CD4-positive, alpha-beta T cell treated with Interleukin-15 for 4 hours (primary cell): Measurements from ENCODE around the gene ATP6AP2.
"Not testable (repeated sequence)": the region's sequence is repeated elsewhere in the genome, so short reads cannot be mapped to it uniquely, and the experiment has no call there.

Experiments
- DNase-seq: peaks from one replicate; pipeline ENCODE4 v3.0.0-alpha.2; 2020; ENCODE audit warnings: low spot score

Gene ATP6AP2

DNA sequence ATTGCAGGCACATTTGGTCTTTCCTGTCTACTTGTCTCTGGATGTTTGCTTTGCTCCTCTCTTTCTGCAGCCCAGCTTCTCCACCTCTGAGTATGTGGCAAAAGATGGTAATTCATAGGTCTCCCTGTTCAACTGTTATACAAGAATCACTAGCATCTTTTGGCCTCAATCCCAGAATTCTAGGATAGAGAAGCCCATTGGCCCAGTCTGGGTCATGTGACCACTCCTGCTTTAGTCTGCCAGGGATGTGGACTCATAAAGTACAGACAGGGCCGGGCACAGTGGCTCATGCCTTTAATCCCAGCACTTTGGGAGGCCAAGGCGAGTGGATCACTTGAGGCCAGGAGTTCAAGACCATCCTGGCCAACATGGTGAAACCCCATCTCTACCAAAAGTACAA, 5.4 kb upstream of the ATP6AP2 start:
- not testable (repeated sequence) for DNase-seq

DNA sequence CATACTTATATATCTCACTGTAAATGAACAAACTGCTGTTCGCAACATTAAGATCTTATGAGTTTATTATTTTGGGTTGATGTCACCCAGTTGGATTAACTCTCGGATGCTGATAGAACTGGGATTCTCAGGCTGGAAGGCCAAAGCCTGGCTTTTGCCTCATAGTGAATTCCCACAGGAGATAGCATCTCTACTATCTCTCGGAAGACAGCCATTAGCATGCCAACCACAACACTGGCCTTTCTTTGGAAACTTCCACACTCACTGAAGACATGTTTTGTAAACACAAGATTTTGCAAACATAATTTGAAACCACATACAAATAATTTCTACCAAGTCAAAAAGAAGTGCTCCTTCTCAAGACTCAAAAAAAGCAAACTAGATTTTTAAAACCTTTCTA, 4.5 kb upstream of the ATP6AP2 start:
- no peak for DNase-seq

DNA sequence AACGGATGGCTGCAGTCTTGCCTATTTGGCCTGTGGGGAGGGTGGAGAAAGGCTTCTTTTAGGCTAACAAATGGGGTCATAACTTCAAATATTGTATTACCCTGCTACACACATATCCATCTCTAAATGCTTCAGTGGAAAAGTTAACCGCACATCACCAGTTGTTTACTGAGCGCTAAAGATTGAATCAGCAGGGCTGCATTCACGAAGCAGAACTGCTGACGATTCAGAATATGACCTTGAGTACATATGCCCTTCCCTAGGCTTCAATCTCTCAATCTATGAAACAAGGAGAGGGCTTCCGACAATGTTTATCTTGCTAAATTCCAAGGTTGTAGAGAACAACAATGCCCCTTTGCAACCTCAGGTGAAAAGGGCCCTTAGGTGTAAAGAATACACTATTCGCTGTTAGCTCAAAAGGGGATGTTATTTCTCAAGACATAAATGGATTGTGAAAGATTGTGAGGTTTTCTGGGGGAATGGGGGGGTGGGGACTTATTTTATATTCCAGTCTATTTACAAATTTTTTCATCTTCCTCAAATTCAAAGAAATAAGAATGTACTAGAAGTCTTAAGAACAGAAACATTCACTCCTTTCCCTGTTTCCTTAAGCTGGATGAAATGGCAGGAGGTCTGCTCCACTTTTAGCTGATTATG, 2.6 kb upstream of the ATP6AP2 start:
- no peak for DNase-seq

DNA sequence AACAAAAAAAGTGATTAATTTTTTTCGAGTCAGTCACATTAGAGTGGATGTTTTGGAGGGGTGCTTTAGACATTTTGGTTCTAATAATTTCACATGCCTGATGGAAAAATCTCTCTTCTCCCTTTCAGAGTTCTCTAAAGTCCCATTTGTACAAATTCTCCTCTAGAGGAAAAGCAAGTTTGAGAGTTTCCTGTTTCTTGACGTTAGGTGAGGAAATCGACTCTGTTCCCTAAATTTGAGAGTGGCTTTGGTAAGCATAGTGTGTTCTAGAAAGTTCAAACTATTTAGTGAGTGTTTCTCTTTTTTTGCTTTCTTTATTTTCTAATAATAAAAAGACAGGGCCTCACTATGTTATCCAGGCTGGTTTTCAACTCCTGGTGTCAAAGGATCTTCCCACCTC, 1.6 kb upstream of the ATP6AP2 start:
- no peak for DNase-seq

DNA sequence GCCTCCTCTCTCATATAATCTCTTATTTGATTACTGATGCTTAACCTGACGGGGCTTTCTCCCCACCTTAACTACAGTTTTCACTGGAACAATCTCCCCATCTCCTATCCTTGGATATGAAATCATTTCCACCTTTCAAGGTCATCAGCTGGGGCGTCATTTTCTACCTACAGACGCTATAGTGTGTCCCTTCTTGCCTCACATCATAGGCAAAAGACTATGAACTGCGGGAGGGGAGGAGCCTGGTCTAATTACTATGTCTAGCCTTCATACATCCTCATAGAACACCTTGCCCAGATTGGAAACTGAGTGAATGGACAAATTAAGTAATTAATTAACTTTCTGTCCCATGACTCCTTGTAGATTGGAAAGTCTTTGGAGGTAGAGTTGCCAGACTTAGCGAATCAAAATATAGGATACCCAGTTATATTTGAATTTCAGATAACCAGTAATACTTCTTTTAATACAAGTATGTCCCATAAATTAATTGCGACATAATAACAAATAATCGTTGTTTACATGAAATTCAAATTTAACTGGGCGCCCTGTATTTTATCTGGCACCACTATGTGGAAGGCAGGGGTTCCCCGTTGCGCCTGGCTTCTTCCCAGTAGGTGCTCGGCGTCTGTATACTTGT, 752 bp upstream of the ATP6AP2 start:
- DNase-seq: no peak

DNA sequence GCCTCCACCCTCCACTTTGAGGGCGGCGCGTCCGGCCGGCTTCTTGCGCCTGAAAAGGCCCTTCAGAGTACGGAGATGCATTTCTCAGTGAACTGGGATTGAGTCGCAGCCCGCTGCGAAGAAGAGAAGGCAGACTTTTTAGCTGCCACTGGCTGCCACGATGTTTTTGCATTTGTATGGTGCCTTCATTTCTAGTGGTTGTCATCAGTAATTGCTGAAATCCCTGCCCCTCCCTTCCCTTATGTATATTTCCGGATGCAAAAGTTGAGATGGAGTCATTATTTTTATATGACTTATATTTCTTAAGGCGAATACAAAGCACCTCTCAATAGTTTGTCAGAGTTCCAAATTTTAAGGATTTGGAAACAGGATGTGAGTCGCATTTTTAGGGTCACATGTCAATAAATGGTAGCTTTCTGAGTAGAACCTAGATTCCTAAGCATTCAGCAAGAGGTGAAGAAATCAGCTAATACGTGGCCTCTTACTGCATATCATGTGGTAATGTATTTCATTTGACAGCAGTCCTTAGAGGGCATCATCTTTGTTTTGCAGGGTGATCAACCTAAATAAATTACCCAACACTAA, 658 bp downstream of the ATP6AP2 start:
- DNase-seq: peak; percentile 27

DNA sequence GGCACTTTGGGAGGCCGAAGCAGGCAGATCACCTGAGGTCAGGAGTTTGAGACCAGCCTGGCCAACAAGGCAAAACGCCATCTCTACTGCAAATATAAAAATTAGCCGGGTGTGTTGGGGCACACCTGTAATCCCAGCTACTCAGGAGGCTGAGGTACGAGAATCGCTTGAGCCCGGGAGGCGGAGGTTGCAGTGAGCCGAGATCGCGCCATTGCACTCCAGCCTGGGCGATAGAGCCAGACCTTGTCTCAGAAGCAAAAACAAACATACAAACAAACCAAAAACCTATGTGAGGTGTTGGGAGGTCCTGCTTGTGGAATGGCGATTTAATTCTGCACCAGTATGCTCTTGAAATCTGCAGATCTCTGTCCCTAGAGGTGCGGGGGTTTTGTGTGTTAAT, 1.4 kb downstream of the ATP6AP2 start:
- DNase-seq: not testable (repeated sequence)

DNA sequence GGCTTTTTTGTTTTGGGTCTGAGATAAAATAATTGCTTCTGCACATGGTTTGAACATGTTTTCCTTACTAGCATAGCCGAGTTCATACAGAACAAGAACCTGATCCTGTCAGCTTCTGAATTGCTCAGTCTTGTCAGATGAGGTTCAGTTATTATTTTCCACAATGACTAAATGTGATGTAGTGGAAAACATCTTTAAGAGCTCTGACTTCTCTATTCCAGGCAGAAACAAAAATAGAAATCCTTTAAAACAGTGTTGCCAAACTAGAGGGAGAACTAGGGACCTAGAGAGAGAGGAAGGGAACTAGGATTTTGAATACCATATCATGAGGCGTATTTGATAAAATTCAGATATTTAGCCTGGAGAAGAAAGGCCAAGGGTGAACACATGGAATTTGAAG, 2.0 kb downstream of the ATP6AP2 start:
- no peak for DNase-seq

DNA sequence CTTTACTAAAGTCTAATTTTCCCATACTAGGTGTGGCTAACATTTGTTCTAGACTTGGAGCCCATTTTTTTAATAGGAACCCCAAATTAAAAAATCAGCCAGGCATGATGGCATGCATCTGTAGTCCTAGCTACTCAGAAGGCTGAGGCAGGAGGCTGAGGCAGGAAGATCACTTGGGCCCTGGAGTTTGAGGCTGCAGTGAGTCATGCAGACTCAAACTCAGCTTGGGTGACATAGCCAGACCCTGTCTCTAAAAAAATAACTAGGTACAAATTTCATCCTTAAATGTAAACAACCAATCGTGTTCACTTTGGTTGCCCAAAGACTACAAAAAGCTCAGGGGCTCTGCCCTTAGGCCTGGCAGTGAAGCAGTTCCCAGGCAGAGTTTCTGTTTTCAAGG, 6.9 kb downstream of the ATP6AP2 start:
- DNase-seq: not testable (repeated sequence)

DNA sequence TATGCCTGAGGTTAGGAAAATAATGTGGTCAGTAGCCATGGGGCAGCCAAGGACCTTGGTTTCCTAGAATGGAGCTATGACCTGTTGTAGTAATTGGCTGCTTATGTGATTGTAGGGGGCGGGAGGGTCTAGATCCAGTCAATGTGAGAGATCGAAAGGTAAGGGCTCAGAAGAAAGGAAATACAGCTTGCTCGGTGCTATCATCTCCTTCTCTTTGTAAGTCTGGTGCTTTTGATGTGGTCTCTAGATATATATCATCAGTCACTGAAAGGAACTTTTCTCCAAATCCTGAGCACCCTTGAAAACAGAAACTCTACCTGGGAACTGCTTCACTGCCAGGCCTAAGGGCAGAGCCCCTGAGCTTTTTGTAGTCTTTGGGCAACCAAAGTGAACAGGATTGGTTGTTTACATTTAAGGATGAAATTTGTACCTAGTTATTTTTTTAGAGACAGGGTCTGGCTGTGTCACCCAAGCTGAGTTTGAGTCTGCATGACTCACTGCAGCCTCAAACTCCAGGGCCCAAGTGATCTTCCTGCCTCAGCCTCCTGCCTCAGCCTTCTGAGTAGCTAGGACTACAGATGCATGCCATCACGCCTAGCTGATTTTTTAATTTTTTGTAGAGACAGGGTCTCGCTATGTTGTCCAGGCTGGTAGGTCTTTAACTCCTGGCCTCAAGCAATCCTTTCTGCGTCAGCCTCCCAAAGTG, 9.0 kb downstream of the ATP6AP2 start:
- DNase-seq: peak; percentile 44

DNA sequence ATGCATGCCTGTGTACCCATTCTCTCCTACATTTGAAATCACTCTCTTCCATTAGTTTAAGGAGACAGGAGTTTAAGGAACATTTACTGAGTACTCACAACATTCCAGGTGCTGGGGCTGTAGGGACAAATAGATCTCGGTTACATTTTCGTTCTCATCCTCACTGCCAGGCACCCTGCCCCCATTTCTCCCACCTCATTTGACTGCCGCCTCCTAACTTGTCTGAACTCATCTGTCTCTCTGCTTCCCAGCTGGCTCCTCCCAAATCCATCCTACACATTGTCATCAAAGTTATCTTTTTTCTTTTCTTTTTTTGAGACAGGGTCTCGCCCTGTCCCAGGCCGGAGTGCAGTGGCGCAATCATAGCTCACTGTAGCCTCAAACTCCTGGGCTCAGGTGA, 22.7 kb downstream of the ATP6AP2 start:
- DNase-seq: no peak

DNA sequence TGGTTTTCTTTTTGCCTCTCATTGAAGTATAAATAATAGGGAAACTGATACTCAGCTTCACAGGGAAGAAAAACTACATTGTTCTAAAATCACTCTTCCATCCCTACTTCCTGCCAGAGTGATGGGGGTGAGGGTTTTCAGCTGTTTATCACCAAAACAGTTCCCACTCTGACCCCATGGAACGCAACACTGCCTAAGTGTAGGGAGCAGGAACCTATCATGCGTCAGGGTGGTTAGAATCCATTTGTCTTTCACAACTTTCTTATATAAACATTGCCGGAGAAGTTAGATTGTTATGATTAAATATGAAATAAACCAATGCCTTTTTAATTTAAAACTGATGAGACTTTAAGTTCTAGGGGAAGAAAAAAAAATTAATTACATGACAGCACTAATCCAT, 26.6 kb downstream of the ATP6AP2 start:
- no peak for DNase-seq

DNA sequence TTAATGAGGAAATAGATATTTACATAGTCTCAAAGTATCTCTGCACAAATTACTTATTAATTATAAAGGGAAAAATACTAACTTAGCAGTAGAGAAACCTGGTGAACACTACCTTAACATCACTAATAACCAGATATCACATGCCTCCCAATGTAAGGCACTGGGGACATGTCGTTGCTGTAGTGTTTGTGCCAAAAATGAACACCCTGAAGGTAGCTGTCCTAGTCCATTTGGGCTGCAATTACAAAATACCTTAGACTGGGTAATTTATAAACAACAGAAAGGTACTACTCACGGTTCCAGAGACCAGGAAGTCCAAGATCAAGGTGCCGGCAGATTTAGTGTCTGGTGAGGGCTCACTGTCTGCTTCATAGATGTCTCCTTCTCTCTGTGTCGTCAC, 31.7 kb downstream of the ATP6AP2 start:
- DNase-seq: no peak

DNA sequence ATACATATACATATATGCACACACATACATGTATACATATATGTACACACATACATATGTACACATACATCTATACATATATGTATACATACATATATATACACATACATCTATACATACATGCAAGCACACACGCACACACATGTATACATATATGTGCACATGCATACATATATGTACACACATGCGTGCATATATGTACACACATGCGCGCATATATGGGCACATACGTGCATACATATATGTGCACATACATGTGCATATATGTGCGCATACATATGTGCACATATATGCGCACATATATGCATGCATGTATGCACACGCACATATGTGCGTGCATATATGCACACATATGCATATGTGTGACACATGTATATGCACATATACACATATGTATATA, 35.2 kb downstream of the ATP6AP2 start:
- no peak for DNase-seq

DNA sequence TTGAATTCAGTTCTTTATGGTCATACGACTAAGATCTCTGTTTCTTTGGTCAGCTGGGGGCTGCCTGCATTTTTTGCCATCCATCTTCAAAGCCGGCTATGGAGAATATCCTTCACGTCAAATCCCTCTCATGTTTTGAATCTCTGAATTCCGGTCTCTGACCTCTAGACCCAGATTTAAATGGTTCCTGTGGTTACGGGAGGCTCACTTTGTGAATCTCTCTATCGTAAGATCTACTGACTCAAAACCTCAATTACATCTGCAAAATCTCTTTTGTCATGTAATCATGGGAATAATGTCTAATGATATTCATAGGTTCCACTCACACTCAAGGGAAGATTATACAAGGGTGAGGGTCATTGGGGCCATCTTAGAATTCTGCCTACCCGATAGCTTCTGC, 36.8 kb downstream of the ATP6AP2 start:
- DNase-seq: no peak

DNA sequence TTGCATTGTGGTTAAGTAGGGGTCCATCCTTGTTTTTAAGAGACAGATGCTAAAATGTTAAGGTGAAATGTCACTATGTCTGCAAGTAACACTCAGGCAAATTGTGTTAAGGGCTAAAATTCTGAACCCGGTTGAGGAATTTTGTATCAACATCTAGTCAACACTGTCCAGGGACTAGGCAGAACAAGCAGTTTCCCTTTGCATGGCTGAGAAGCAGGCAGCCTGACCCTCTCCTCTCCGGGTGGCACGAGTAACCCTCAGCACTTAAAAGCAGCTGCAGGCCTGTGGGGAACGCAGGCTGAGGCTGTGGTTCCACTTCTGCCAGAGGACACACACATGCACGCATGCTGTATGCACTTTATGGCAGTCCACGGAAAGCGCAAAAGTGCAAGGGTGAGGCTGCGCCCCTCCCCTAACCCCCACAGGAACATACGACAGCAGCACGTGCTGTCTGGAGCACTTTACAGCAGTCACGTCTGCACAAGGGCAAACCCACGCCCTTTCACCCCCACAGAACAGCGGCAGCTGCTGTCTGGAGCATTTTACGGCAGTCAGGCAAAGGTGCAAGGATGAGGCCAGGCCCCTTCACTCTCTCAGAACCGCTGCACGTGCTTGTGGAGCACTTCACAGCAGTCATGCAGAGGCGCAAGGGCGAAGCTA, 41.8 kb downstream of the ATP6AP2 start:
- no peak for DNase-seq

DNA sequence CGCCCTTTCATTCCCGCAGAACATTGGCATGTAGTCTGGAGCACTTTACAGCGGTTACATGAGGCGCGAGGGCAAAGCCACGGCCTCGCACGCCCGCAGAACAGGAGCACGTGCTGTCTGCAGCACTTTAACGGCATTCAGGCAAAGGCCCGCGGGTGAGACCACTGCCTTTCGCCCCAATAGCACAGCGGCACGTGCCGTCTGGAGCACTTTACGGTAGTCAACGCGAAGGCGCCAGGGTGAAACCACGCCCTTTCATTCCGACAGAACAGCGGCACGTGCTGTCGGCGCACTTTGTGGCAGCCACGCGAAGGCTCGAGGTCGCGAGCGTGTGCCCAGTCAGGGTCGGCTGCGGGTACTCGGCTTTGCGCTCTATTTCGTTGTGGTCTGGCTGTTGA, 42.4 kb downstream of the ATP6AP2 start, which contains the start of gene MPC1L:
TSS of gene MPC1L (plus strand) at position 290 of the 398 bp plus-strand sequence. CDS start 138 bp downstream, outside the sequence.
- DNase-seq: no peak

DNA sequence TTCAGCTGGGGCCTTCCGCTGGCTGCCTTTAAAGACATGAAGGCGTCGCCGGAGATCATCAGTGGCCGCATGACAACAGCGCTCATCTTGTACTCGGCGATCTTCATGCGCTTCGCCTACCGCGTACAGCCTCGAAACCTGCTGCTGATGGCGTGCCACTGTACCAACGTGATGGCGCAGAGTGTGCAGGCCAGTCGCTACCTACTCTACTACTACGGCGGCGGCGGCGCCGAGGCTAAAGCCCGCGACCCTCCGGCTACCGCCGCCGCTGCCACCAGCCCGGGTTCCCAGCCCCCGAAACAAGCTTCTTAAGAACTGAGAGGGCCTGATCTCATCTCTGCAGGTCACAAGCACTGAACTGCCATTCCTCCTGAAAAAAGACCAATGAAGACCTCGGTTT, 42.9 kb downstream of the ATP6AP2 start:
- no peak for DNase-seq

DNA sequence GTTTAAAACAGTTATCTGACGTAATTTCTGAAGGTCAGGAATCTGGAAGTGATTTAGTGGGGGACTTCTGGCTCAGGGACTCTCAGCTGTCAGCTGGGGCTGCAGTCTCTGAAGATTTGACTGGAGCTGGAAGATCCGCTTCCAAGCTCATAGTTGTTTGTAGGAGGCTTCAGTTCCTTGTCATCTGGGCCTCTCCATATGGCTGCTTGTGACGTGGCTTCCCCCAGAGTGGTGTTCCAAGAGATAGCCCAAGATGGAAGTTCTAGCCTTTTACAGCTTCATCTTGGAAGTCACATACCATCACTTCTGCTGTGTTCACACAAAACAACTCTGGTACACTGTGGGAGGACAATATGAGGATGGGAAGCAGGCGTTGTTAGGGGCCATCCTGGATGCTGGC, 44.5 kb downstream of the ATP6AP2 start:
- no peak for DNase-seq

DNA sequence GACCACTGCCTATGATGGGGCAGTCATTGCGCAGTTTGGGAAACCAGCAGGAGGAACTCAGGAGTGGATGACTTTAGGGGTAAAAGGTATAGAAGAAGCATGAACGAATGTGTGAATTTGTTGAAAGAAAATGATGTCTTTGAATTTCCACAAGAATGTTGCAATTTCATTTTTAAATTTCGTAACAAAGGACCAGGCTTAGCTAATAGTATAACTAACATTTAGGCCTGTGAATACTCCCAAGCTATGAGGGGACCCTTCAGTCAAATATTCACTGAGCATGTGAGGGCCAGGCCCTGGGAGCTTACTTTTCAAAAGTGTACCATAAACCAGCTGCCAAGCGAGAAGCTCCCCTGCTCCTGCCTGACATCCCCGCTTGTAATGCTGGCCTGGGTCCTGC, 47.7 kb downstream of the ATP6AP2 start:
- no peak for DNase-seq

DNA sequence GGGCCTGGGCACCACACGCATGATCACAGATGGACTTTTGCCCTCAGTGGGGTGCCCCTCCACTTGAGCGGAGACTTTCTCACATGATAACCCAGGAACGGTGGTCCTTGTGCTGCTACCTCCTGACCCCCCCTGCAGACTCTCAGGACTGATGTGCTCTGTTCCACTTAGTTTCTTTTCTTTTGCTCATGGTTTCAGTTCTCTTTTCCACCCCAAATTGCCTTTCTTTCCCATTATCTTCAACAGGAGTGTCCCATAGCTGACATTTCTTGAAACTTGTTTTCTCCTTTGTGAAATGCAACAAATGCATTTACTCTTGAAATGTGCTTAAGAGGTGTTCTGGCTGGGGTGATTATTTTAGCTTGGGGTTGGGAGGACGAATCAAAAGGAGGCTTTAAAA, 51.4 kb downstream of the ATP6AP2 start:
- no peak for DNase-seq

DNA sequence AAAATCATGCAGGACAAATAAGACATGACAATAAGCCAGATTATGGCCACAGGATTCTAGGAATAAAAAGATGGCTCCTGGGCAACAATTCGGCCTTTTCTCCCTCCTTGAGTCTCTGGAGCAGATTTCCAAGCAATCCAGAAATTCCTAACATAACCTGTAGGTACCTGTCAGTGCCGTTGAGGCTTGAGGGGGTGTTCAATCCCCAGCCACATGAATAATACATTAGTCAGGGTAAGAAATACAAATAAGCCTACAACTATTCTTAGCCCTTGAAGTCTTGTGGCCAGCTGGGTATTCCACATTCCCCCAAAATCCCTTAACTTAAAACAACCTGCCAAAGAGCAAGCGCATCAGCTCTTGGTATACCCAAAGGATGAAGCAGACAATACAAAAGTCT, 56.9 kb downstream of the ATP6AP2 start:
- no peak for DNase-seq

DNA sequence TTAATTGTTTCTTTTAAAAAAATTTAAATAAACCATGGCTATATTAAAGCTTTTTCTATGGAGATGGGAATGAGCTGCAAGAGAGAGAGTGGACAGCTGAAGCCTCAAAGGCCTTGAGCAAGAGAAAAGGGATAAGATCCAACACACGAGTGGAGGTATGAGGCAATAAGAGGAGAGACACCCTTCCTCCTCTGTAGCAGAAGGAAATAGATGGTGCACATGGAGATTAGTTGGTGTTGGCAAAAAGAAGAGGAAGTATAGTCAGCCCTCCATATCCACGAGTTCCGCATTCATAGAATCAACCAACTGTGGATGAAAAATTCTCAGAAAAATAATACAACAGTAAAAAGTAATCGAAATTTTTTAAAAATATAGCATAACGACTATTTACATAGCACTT, 63.4 kb downstream of the ATP6AP2 start:
- no peak for DNase-seq
